ENCODE data around the gene ACSL1.

GRCh38 chr4:184838249-184839074 is 12.7 kb upstream of the ACSL1 start:
- TF ChIP-seq ZNF384 (IDR thresholded peaks at IDR 0.05) = no peak
- no peak for TF ChIP-seq SUZ12 (IDR thresholded peaks at IDR 0.05)
- TF ChIP-seq TARDBP (IDR thresholded peaks at IDR 0.05) = no peak
- no peak for TF ChIP-seq BHLHE40 (IDR thresholded peaks at IDR 0.05; ENCODE audit: borderline replicate concordance)
- TF ChIP-seq SP1 (IDR thresholded peaks at IDR 0.05) = no peak

Measured in HEK293T (cell line).